Activated naive CD8-positive, alpha-beta T cell treated with anti-CD3 and anti-CD28 coated beads for 36 hours (primary cell): ENCODE results near the gene LSM14B. TPM values are rescaled to one million over a fixed set of nuclear protein-coding genes. Genes with fewer than 3 reads are reported as not detected.

Experiments
- DNase-seq: peaks from one replicate; pipeline ENCODE4 v3.0.0; 2021
- H3K27ac Mint-ChIP-seq: one replicate; pipeline ENCODE4 v1.8.0; 2022; ENCODE audit warnings: mild to moderate bottlenecking, moderate library complexity, mixed read lengths
- H3K27me3 Mint-ChIP-seq: one replicate; pipeline ENCODE4 v1.8.0; 2022; ENCODE audit warnings: mild to moderate bottlenecking, mixed read lengths
- H3K36me3 Mint-ChIP-seq: one replicate; pipeline ENCODE4 v1.8.0; 2021; ENCODE audit warnings: mild to moderate bottlenecking, mixed read lengths
- H3K4me1 Mint-ChIP-seq: one replicate; pipeline ENCODE4 v1.8.0; 2021; ENCODE audit warnings: mixed read lengths
- H3K4me3 Mint-ChIP-seq: one replicate; pipeline ENCODE4 v1.8.0; 2022; ENCODE audit warnings: mild to moderate bottlenecking, moderate library complexity, mixed read lengths
- H3K9me3 Mint-ChIP-seq: one replicate; pipeline ENCODE4 v1.8.0; 2022; ENCODE audit warnings: mixed read lengths
- total RNA-seq, 2 experiments: library from RNA; stranded (reverse); gene quantifications; one replicate each; pipeline ENCODE4 v1.2.3, GENCODE V29; 2021

The LSM14B gene
- total RNA-seq, 2 experiments from 2014 or later = 32.8 to 34.5 TPM

DNA sequence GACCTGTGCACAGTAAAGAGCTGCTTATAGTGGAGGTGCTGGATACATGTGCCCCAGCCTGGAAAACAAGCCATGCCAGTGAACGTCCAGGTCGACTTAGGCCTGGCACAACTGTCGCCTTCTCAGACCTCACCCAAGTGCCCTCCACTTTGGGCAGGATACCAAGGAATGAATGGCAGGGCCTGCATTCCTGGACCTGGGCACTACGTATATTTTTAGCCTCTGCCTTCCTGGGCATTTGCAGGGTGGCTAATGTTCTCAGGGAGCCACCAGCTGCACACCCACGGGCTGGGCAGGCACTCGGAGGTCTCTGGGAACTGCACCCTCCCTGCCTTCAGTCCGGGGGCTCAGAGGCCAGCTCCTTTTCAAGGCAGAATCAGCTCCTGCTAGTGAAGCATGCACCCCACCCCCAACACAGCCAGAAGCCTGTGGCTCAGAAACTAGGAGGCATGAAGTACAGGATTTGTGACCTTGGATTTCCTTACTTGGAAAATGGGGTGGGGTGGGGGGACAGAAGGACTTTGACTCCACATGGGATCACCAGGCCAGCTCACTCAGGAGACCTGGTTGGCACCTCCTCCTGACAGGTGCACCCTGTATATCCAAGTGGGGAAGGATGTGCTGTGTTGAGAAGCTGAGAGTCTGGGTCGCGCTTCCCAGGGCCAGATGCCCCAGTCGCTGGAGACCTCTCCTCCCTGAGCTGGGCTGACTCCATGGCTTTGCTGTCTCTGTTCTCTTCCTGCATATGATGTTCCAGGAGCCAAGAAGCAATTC, 2.5 kb upstream of the LSM14B start:
- peaks cover 36% of the 10 kb centered on the region for H3K4me1 Mint-ChIP-seq
- peaks cover 11% of the 10 kb centered on the region for H3K9me3 Mint-ChIP-seq
- no peak overlapping the region for H3K27ac Mint-ChIP-seq
- no peaks in the 10 kb centered on the region for H3K27me3 Mint-ChIP-seq
- peaks cover 14% of the 10 kb centered on the region for H3K36me3 Mint-ChIP-seq
- no peak for DNase-seq
- no peak overlapping the region for H3K4me3 Mint-ChIP-seq

DNA sequence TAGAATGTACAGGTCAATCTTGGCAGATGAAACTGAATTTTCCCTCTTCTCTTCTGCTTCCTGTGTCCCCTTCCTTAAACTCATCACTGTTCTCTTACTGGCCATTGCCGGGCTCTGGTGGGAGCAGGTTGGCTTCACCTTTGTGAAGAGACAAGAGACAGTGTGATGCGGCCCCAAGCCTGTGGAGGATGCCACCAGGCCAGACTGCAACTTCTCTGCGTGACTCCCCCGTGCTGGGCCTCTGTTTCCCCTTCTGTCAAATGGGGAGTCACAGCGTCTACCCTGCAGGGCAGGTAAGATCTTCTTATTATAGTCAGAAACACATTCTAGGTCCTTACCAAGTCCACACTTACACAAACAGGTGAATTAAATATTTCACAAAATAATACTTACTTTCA, 1.9 kb upstream of the LSM14B start:
- no peak for DNase-seq
- peak overlapping the region; percentile 22 for H3K4me3 Mint-ChIP-seq
- H3K27me3 Mint-ChIP-seq = no peaks in the 10 kb centered on the region
- peaks cover 7% of the 10 kb centered on the region for H3K9me3 Mint-ChIP-seq
- H3K4me1 Mint-ChIP-seq = peaks cover 40% of the 10 kb centered on the region
- no peak overlapping the region for H3K27ac Mint-ChIP-seq
- H3K36me3 Mint-ChIP-seq = peaks cover 18% of the 10 kb centered on the region

DNA sequence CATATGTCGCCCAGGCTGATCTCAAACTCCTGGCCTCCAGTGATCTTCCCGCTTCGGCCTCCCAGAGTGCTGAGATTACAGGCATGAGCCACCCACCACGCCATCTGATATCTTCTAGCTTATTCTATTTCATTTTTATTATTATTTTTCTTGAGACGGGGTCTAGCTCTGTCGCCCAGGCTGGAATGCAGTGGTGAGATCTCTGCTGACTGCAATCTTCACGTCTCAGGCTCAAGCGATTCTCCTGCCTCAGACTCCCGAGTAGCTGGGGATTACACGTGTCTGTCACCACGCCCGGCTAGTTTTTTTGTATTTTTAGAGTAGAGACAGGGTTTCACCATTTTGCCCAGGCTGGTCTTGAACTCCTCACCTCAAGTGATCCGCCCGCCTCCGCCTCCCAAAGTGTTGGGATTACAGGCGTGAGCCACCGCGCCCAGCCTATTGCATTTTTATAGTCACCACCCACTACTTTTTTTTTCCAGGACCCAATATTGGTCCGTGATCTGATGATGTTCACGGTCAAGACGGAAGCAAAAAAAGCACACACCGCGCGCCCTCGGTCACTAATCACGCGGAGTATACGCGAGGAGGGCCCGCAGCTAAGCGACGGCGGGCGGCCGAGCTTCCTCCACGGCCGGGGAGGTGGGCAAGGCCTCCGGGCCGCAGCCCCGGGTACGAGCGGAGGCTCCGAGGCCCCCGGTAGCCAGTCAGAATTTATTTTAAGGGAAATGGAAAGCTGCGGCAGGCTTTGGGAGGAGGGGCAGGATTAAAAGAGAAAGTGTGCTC, 1.1 kb upstream of the LSM14B start:
- peak overlapping the region; percentile 97 for H3K27ac Mint-ChIP-seq
- peaks cover 38% of the 10 kb centered on the region for H3K4me1 Mint-ChIP-seq
- no peaks in the 10 kb centered on the region for H3K27me3 Mint-ChIP-seq
- no peak for DNase-seq
- H3K36me3 Mint-ChIP-seq = peaks cover 18% of the 10 kb centered on the region
- H3K4me3 Mint-ChIP-seq = peak overlapping the region; percentile 85
- peaks cover 3% of the 10 kb centered on the region for H3K9me3 Mint-ChIP-seq

DNA sequence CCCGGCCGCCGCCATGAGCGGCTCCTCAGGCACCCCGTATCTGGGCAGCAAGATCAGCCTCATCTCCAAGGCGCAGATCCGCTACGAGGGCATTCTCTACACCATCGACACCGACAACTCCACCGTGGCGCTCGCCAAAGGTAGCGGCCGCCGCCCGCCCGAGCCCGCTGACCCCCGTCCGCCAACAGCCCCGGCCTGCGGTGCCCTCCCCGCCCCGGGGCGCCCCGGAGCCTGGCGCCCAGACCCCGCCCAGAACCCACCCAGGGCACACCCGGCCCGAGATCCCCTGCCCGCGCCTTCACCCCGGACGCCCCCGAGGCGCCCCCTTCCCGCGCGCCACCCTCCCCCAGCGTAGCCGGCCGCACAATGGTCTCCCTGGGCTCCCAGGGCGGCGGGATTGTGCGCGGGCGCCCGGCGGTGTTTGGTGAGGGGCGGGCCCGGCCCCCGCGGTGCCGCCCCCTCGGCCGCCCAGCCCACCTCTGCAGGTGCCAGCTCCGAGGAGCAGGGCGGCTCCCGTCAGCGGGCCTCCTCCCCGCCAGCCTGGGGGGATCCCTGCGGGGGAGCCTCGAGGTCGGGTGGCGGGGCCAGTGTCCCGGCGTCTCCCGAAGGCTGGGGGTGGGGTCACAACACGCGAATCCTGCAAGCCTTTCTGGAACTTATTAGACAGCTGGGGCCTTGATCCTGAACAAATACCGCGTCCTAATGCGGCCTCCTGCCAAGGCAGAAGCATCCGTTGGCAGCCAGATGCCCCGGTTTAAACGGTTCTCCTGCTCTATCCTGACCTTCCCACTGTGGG, 577 bp downstream of the LSM14B start:
- Mint-ChIP-seq H3K4me3 (peak overlapping the region; percentile 78), H3K36me3 (peaks cover 21% of the 10 kb centered on the region), H3K27ac (no peak overlapping the region), H3K4me1 (peaks cover 40% of the 10 kb centered on the region), H3K9me3 (peaks cover 3% of the 10 kb centered on the region), H3K27me3 (no peaks in the 10 kb centered on the region)
- peak; percentile 61 for DNase-seq

DNA sequence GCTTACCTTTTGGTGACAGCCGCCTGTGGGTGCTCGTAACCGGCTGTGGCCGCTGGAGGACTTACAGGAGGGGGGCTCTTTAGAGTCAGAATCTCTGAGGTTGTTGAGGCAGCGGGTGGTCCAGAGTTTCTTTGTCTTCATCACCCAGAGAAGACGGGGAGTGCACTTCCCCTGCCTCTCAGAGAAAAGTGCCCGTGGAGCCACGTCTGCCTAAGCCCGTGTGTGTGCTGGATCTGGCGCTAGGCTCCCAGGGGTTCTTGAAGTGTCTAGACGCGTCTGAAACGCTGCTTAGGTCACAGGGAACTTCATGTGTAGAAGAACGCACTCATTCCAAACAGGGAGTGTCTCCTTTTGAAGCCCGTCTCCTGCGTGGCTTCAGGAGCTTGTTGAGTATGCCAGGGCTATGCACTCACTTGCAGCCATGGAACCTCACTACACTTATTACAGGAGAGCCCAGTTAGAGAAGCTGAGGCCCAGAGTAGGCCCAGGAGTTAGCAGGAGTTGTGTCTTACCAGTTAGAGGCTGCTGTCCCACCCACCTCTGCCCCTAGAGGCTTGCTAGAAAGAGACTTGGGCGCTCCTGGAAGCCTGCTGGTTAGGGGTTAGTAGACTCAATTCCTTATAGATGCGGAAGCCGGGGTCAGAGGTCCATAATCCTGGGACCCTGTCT, 1.3 kb downstream of the LSM14B start:
- DNase-seq = no peak
- Mint-ChIP-seq H3K27me3 (no peaks in the 10 kb centered on the region), H3K27ac (no peak overlapping the region), H3K4me3 (peak overlapping the region; percentile 78), H3K36me3 (peaks cover 21% of the 10 kb centered on the region), H3K4me1 (peaks cover 40% of the 10 kb centered on the region), H3K9me3 (peaks cover 3% of the 10 kb centered on the region)

DNA sequence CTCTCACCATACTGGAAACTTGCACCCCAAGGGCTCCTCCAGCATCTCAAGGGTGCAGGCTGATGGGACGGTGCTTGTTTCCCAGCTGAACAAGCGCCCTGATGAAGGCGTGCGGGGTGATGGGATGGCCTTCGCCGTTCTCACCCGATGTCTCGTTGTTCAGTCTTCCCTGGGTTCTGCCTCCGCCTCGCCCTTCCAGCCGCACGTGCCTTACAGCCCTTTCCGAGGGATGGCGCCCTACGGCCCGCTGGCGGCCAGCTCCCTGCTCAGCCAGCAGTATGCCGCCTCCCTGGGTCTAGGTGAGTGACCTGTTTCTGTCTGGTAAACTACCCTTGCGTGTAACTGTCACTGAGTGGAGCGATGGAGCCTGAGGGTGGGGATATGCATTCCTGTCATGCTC, 3.9 kb downstream of the LSM14B start:
- H3K4me3 Mint-ChIP-seq = no peak overlapping the region
- H3K36me3 Mint-ChIP-seq = peaks cover 33% of the 10 kb centered on the region

DNA sequence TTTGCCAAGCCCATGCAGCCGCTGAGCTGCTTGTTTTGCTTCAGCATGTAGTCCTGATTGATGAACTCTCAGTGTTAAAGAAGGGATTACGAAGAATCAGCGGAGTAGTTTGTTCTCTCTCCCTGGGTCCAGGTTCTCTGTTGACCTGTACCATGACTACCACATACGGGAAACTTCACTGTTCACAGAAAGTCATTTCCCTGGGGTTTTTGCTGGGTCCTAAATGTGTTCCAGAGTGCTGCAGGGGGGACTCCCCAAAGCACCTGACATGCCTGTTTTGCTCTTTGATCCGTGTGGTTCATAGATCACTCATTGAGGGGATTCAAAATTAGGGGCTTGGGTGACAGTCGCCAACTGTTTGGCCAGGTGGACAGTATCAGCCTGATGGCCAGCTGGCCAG, 5.5 kb downstream of the LSM14B start:
- no peak overlapping the region for H3K4me3 Mint-ChIP-seq
- H3K9me3 Mint-ChIP-seq = no peaks in the 10 kb centered on the region
- no peaks in the 10 kb centered on the region for H3K27me3 Mint-ChIP-seq
- DNase-seq = no peak
- peaks cover 37% of the 10 kb centered on the region for H3K4me1 Mint-ChIP-seq
- H3K27ac Mint-ChIP-seq = no peak overlapping the region
- H3K36me3 Mint-ChIP-seq = peaks cover 41% of the 10 kb centered on the region

More for the DNA sequence above, 3.9 kb downstream of the LSM14B start:
- DNase-seq = no peak
- Mint-ChIP-seq H3K27me3 (no peaks in the 10 kb centered on the region), H3K9me3 (peaks cover 2% of the 10 kb centered on the region), H3K4me1 (peaks cover 32% of the 10 kb centered on the region), H3K27ac (no peak overlapping the region)

DNA sequence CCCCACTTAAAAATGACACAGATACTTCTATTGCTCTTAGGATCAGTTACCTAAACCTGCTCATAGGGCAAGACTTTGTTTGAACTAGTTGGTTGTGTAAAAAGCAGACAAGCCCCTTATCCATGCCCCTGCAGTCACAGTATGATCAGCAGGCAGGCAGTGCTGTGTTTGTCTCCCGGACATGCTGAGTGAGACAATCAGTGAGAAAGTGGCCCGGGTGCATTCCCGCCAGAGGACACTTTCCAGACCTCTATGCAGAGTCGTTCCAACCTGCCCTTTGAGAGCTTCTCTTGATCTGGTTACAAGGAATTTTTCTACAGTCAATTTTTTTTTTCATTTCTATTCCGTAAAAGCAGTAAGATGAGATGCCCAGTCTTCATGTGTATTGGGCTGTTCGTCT, 6.2 kb downstream of the LSM14B start:
- no peaks in the 10 kb centered on the region for H3K9me3 Mint-ChIP-seq
- H3K4me1 Mint-ChIP-seq = peaks cover 40% of the 10 kb centered on the region
- H3K27ac Mint-ChIP-seq = no peak overlapping the region
- no peak overlapping the region for H3K4me3 Mint-ChIP-seq
- peaks cover 43% of the 10 kb centered on the region for H3K36me3 Mint-ChIP-seq
- no peak for DNase-seq
- H3K27me3 Mint-ChIP-seq = no peaks in the 10 kb centered on the region

DNA sequence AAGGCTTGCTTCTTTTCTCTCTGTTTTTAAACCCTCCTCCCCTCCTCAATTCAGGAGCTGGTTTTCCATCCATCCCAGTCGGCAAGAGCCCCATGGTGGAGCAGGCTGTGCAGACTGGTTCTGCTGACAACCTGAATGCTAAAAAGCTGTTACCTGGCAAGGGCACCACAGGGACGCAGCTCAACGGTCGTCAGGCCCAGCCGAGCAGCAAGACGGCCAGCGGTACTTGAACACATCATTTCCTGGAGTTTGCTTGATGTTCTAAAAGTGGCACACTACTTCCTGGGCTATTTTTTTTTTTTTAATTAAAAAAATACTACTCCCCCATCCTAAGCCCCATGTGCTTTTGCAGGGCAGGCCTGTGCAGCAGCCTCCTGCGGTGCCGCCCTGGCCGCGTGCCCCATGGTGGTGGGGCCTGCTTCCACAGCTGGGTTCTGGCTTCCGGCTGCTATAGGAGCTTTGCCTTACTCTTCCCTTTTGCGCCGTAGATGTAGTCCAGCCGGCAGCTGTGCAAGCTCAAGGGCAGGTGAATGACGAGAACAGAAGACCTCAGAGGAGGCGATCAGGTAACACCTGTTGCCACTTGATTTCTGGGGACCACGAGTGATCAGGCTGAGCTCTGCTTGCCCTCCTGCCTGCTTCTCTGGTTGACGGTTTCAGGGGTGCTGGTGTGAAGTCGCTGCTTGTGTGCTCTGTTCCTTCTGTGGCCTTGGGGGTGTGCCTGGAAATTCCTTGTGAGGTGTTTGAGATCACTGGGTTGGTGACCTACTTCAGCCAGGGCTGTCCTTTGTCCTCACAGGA, 7.7 kb downstream of the LSM14B start:
- Mint-ChIP-seq H3K4me1 (peaks cover 33% of the 10 kb centered on the region), H3K9me3 (no peaks in the 10 kb centered on the region), H3K27me3 (no peaks in the 10 kb centered on the region), H3K27ac (peak overlapping the region; percentile 0), H3K4me3 (no peak overlapping the region), H3K36me3 (peaks cover 35% of the 10 kb centered on the region)
- no peak for DNase-seq

DNA sequence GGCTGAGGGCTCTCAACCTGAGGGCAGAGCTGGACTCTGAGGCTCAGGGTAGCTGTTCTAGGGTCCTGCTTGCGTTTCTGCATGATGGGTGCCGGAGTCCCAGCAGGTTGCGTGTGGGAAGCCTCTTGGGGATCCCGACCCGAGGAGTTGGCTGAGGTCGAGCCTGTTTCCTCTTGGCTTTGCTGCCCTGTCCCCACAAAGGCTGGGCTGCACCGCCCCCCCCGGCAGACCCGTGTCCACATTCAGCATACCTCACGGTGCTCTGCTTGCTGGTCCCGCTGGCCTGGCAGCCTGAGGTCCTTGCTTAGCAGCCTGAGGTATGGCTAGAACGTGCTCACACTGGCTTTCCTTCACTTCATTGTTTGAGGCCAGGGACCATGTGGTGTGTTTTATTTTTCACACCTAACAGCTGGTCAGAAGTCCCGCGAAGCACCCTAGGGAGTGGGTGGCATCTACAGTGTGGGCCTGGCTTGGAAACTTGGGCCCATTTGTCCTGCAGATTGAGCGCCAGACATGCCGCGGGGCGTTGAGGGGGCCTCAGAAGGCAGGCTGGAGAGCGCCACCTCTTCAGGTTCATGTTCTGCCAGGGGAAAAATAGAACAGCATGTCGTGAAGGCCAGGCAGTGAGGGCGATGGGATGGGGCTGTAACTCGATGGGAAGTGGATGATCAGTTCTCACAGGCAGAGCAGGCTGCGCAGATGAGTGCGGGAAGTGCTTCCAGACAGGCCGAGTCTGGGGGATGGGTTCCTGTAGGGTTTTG, 9.5 kb downstream of the LSM14B start:
- H3K9me3 Mint-ChIP-seq = no peaks in the 10 kb centered on the region
- no peaks in the 10 kb centered on the region for H3K27me3 Mint-ChIP-seq
- DNase-seq = no peak
- peaks cover 29% of the 10 kb centered on the region for H3K4me1 Mint-ChIP-seq
- peaks cover 36% of the 10 kb centered on the region for H3K36me3 Mint-ChIP-seq
- no peak overlapping the region for H3K4me3 Mint-ChIP-seq
- H3K27ac Mint-ChIP-seq = peak overlapping the region; percentile 62

DNA sequence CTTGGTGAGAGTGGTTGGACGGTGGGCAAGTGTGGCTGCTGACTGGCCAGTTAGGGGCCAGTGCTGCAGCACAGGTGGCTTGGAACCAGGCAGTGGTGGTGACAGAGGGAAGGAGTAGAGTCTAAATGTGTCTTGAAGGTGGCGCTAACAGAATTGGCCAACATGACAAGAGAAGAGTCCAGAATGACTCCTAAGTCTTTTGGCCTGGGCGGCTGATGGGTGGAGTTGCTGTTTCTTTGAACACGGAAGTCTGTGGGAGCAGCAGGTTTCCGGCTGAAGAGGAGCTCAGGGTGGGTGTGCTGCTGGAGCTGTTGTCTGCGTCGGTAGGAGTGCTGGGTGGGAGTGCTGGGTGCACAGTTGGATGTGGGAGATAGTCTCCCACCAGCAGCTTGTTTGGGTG, 10.1 kb downstream of the LSM14B start:
- no peaks in the 10 kb centered on the region for H3K9me3 Mint-ChIP-seq
- peaks cover 38% of the 10 kb centered on the region for H3K36me3 Mint-ChIP-seq
- H3K4me3 Mint-ChIP-seq = no peak overlapping the region
- no peaks in the 10 kb centered on the region for H3K27me3 Mint-ChIP-seq
- peak overlapping the region; percentile 35 for H3K27ac Mint-ChIP-seq
- H3K4me1 Mint-ChIP-seq = peaks cover 26% of the 10 kb centered on the region
- no peak for DNase-seq

DNA sequence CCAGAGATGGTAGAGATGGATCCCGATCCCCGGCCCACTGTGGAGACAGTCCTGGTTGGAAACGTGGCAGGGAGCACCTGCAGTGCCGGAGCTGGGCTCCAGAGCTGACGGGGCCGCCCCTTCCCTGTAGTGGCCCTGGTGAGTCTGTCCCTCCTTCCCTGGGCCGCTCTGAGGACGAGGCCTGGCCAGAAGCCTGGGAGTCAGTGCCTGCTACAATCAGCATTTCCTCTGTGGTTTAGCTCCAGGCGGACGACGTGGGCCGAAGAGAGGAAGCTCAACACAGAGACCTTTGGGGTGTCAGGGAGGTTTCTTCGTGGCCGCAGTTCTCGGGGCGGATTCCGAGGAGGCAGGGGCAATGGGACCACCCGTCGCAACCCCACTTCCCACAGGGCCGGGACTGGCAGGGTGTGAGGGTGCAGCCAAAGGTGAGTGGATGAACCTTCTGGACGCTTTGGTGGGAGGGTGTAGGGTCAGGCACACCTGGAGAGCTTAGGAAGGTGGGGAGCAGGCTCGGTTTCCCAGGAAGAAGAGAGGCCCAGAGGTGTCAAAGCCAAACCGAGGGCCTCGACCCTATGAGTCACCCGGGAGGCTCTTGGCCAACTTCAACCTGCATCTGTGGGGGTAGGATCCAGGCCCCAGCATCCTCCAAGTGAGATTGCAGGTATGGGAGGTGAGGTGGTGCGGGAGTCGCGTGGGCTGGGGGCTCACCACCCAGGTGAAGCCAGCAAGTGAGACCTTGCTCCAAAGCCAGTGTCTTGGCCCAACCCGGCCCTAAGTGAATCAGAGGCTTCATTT, 11.0 kb downstream of the LSM14B start:
- Mint-ChIP-seq H3K4me3 (no peak overlapping the region), H3K27me3 (no peaks in the 10 kb centered on the region), H3K27ac (no peak overlapping the region), H3K4me1 (peaks cover 26% of the 10 kb centered on the region), H3K36me3 (peaks cover 46% of the 10 kb centered on the region), H3K9me3 (no peaks in the 10 kb centered on the region)
- DNase-seq = no peak

DNA sequence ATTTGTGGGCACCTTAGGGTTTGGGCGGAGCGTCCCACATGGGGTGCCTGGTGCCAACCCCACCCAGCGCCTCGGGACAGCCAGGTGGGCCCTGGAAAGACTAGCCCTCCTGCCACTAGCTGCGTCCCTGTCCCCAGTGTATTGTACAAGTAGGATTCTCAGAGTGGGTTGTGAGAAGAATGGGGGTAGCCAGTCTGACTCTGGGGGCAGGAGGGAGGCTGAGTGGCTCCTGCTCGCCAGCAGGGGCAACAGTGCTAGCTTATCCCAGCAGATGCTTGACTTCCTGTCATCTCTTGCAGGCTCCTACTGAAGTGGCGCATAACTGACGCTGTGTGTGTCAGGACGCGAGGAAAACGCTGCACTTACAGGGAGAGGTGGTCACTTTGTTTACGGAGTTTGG, 11.6 kb downstream of the LSM14B start:
- Mint-ChIP-seq H3K4me3 (no peak overlapping the region), H3K9me3 (no peaks in the 10 kb centered on the region), H3K27me3 (no peaks in the 10 kb centered on the region), H3K36me3 (peaks cover 48% of the 10 kb centered on the region), H3K4me1 (peaks cover 27% of the 10 kb centered on the region), H3K27ac (peak overlapping the region; percentile 66)
- DNase-seq = no peak
